ENCODE data around the gene MCOLN1.
"Not testable (repeated sequence)": the region's sequence is repeated elsewhere in the genome, so short reads cannot be mapped to it uniquely, and the experiment has no call there.

MCOLN1 gene

GRCh38 chr19:7575434-7576040 lies 53.1 kb downstream of the MCOLN1 start:
- DNase-seq (ENCODE audit: low read depth in 2 of 2): no peak

- DNase-seq (ENCODE audit: low read depth in 2 of 2): not testable (repeated sequence)
Observed at GRCh38 chr19:7577422-7577821, 55.0 kb downstream of the MCOLN1 start.

GRCh38 chr19:7578127-7578526 lies 55.7 kb downstream of the MCOLN1 start:
- no peak for DNase-seq (ENCODE audit: low read depth in 2 of 2)

GRCh38 chr19:7579182-7579581 lies 56.8 kb downstream of the MCOLN1 start:
- no peak for DNase-seq (ENCODE audit: low read depth in 2 of 2)

GRCh38 chr19:7582446-7582845 lies 60.0 kb downstream of the MCOLN1 start:
- no peak for DNase-seq (ENCODE audit: low read depth in 2 of 2)
